DND-41 (cell line): ENCODE measurements around the gene CCNJL.

Experiments used
- ATAC-seq: fragments of 200-7000 bp; cut with Tn5 transposase; 3 replicates; pipeline ENCODE4 v1.9.1; 2021; ENCODE audit warnings: low read depth; ENCODE audit not compliant: insufficient read depth
- DNase-seq: peaks from one replicate; pipeline ENCODE4 v3.0.0-alpha.2; 2020
- H2AFZ ChIP-seq: 2 replicates; pipeline ENCODE4 v1.6.0; 2012; ENCODE audit warnings: low read depth, low read length
- H3K27ac ChIP-seq: 2 replicates; pipeline ENCODE4 v1.5.1; 2012; ENCODE audit warnings: low read length, inconsistent platforms
- H3K27me3 ChIP-seq: fragments of 200-600 bp; sonication (generic); 2 replicates; pipeline ENCODE4 v1.6.0; 2012; ENCODE audit warnings: low read length, mild to moderate bottlenecking, inconsistent platforms; ENCODE audit not compliant: insufficient read depth, poor library complexity
- H3K36me3 ChIP-seq: 2 replicates; pipeline ENCODE4 v1.5.1; 2012; ENCODE audit warnings: low read length, inconsistent platforms; ENCODE audit not compliant: insufficient read depth
- H3K4me1 ChIP-seq: 2 replicates; pipeline ENCODE4 v1.5.1; 2012; ENCODE audit warnings: mild to moderate bottlenecking, low read length; ENCODE audit not compliant: insufficient read depth
- H3K4me2 ChIP-seq: 2 replicates; pipeline ENCODE4 v1.6.0; 2012; ENCODE audit warnings: mild to moderate bottlenecking, moderate library complexity, low read length, inconsistent platforms; ENCODE audit not compliant: insufficient read depth
- H3K4me3 ChIP-seq, 2 experiments: fragments of 200-600 bp in 1 of 2; shearing (Covaris generic) in 1 of 2; 2 replicates each; pipeline ENCODE4 v1.5.1; 2012 to 2016; ENCODE audit warnings: inconsistent platforms in 2 of 2, low read length in 2 of 2, mild to moderate bottlenecking in 2 of 2, low read depth in 1 of 2, moderate library complexity in 1 of 2
- H3K79me2 ChIP-seq: 2 replicates; pipeline ENCODE4 v1.6.0; 2012; ENCODE audit warnings: low read length, inconsistent platforms; ENCODE audit not compliant: insufficient read depth
- H3K9ac ChIP-seq: 2 replicates; pipeline ENCODE4 v1.6.0; 2012; ENCODE audit warnings: low read depth, mild to moderate bottlenecking, inconsistent platforms, low read length, moderate library complexity
- H3K9me3 ChIP-seq: 2 replicates; pipeline ENCODE4 v1.5.1; 2012; ENCODE audit warnings: low read length, moderate library complexity, mild to moderate bottlenecking, inconsistent platforms; ENCODE audit not compliant: insufficient read depth, severe bottlenecking
- H4K20me1 ChIP-seq: 2 replicates; pipeline ENCODE4 v1.6.0; 2012; ENCODE audit warnings: low read length; ENCODE audit not compliant: insufficient read depth
- CTCF ChIP-seq: IDR thresholded peaks from 2 replicates; pipeline ENCODE4 v1.5.1; 2012; ENCODE audit warnings: borderline replicate concordance, low read length, moderate library complexity, mild to moderate bottlenecking; ENCODE audit not compliant: poor library complexity, severe bottlenecking; ENCODE audit errors: extremely low read depth
- EZH2 ChIP-seq: IDR thresholded peaks from 3 replicates; pipeline ENCODE4 v1.6.1; 2012; ENCODE audit warnings: borderline replicate concordance, low read depth, mild to moderate bottlenecking, moderate library complexity, low read length, inconsistent platforms; ENCODE audit not compliant: severe bottlenecking

CCNJL gene

DNA sequence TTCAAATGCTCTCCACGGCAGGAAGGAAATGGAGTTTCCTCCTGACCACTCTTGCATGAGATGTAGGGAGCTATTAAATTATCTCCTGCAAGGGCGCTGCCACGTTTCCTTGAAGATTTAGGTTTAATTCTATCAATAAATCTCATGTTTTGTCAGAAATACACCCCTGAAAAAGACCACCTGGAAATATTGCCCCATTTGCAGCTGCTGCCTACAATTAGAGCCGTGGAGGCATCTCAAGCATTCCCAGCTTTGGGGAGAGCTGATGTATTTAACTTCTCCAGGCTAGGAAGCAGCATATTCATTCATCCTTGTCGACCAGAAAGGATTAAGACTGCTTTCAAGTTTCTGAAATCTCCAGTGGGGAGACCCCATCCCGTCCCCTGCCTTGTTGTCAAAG is 40.5 kb downstream of the CCNJL start:
- DNase-seq (no peak), ATAC-seq (0 out of 3 replicates have a peak, but pooled peaks have one; percentile 6)
- Histone ChIP-seq H3K4me1 (peaks cover 19% of the 10 kb centered on the region), H4K20me1 (no peaks in the 10 kb centered on the region), H3K36me3 (no peaks in the 10 kb centered on the region), H3K79me2 (no peaks in the 10 kb centered on the region), H3K27ac (peak overlapping the region; percentile 76), H2AFZ (peak overlapping the region; percentile 69), H3K9ac (peak overlapping the region; percentile 23; the same call in 1 of the 2 replicates), H3K4me2 (no peak overlapping the region), H3K4me3 (no peak overlapping the region), H3K27me3 (no peaks in the 10 kb centered on the region), H3K9me3 (no peaks in the 10 kb centered on the region)
- TF ChIP-seq EZH2 (no peak), CTCF (no peak)

DNA sequence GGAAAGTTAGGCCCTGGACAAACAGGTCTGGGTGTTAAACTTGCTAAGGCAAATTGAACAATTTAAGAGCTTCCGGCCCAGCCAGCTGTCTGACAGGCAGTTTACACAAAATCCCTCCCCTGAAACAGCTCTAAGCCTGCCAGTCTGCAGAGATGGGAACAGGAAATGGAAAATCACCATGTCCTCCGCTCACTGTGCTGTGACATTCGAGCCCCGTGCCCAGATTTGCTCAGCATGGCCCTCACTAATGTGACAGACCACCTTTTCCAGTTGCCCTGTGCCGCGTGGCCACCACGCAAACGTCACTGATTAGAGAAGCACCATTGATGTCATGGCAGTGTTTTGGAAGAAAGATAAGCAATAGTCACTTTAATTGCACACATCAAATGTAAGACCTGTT is 41.0 kb downstream of the CCNJL start:
- Histone ChIP-seq H4K20me1 (no peaks in the 10 kb centered on the region), H3K79me2 (no peaks in the 10 kb centered on the region), H3K9me3 (no peaks in the 10 kb centered on the region), H3K4me2 (peak overlapping the region; percentile 45; the same call in 1 of the 2 replicates), H3K27me3 (no peaks in the 10 kb centered on the region), H3K9ac (peak overlapping the region; percentile 23; the same call in 1 of the 2 replicates), H3K4me1 (peaks cover 19% of the 10 kb centered on the region), H2AFZ (peak overlapping the region; percentile 69), H3K36me3 (no peaks in the 10 kb centered on the region), H3K4me3 (no peak overlapping the region), H3K27ac (peak overlapping the region; percentile 76)
- peak; percentile 93 for ATAC-seq
- DNase-seq = peak; percentile 51
- no peak for TF ChIP-seq EZH2
- TF ChIP-seq CTCF = no peak

- Histone ChIP-seq H3K27ac (peak overlapping the region; percentile 76), H3K9me3 (no peaks in the 10 kb centered on the region), H3K79me2 (no peaks in the 10 kb centered on the region), H3K27me3 (no peaks in the 10 kb centered on the region), H3K4me3 (no peak overlapping the region), H3K9ac (peak overlapping the region; percentile 12; the same call in 1 of the 2 replicates), H3K4me1 (peaks cover 19% of the 10 kb centered on the region), H3K36me3 (no peaks in the 10 kb centered on the region), H3K4me2 (no peak overlapping the region), H4K20me1 (no peaks in the 10 kb centered on the region), H2AFZ (peak overlapping the region; percentile 49; the same call in 1 of the 2 replicates)
- ATAC-seq = no peak
- no peak for DNase-seq
- TF ChIP-seq EZH2 (no peak), CTCF (no peak)
Measured at GRCh38 chr5:160270704-160271103, 41.7 kb downstream of the CCNJL start.

- Histone ChIP-seq H2AFZ (no peak overlapping the region), H3K27me3 (no peaks in the 10 kb centered on the region), H4K20me1 (no peaks in the 10 kb centered on the region), H3K9me3 (no peaks in the 10 kb centered on the region), H3K79me2 (no peaks in the 10 kb centered on the region), H3K36me3 (no peaks in the 10 kb centered on the region), H3K27ac (no peak overlapping the region), H3K9ac (no peak overlapping the region), H3K4me1 (peaks cover 19% of the 10 kb centered on the region), H3K4me2 (no peak overlapping the region), H3K4me3 (no peak overlapping the region)
- TF ChIP-seq EZH2 (no peak), CTCF (no peak)
- DNase-seq (no peak), ATAC-seq (no peak)
Measured at GRCh38 chr5:160269017-160269416, 43.3 kb downstream of the CCNJL start.
